K562 (cell line): ENCODE data around the gene CTPS2.

Source experiments
- TF ChIP-seq, protein P1 (sequence below), 3 experiments: IDR thresholded peaks in 2 of 3; conservative IDR thresholded peaks in 1 of 3; 2 replicates each; pipeline ENCODE4 v1.5.1; 2011 to 2012; ENCODE audit warnings: low read length in 3 of 3, mild to moderate bottlenecking in 3 of 3, control low read depth in 2 of 3, improper control_type of control experiment in 1 of 3, inconsistent platforms in 1 of 3, low read depth in 1 of 3, mixed read lengths in 1 of 3, moderate library complexity in 1 of 3; ENCODE audit not compliant: insufficient read depth in 2 of 3
- TF ChIP-seq, protein P2 (sequence below): sonication (generic); formaldehyde crosslinking; IDR thresholded peaks from 2 replicates; pipeline ENCODE4 v1.8.0; 2023; ENCODE audit warnings: mild to moderate bottlenecking, missing genetic modification reagents

DNA sequence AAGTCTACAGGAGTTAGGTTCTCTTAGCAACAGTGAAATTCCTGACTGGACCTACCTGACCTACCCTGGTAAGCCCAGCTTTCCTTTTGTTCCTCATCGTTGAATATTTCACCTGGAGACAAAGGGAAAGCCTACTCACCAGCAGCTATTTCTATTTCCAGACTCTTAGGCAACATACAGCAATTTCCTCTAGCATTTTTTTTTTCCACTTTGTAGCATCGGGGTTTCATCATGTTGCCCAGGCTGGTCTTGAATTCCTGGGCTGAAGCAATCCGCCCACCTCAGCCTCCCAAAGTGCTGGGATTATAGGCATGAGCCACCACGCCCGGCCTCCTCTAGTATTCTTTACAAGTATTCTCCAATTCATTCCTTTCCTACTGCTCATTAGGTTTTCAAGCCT is 69.3 kb downstream of the CTPS2 start:
- TF ChIP-seq, protein P1, sequence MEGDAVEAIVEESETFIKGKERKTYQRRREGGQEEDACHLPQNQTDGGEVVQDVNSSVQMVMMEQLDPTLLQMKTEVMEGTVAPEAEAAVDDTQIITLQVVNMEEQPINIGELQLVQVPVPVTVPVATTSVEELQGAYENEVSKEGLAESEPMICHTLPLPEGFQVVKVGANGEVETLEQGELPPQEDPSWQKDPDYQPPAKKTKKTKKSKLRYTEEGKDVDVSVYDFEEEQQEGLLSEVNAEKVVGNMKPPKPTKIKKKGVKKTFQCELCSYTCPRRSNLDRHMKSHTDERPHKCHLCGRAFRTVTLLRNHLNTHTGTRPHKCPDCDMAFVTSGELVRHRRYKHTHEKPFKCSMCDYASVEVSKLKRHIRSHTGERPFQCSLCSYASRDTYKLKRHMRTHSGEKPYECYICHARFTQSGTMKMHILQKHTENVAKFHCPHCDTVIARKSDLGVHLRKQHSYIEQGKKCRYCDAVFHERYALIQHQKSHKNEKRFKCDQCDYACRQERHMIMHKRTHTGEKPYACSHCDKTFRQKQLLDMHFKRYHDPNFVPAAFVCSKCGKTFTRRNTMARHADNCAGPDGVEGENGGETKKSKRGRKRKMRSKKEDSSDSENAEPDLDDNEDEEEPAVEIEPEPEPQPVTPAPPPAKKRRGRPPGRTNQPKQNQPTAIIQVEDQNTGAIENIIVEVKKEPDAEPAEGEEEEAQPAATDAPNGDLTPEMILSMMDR (IDR thresholded peaks at IDR 0.05 in 2 of 3, conservative IDR thresholded peaks at IDR 0.05 in 1 of 3; ENCODE audit: insufficient read depth in 2 of 3, low read depth in 1 of 3, low read length in 3 of 3): no peak
- TF ChIP-seq, protein P2, sequence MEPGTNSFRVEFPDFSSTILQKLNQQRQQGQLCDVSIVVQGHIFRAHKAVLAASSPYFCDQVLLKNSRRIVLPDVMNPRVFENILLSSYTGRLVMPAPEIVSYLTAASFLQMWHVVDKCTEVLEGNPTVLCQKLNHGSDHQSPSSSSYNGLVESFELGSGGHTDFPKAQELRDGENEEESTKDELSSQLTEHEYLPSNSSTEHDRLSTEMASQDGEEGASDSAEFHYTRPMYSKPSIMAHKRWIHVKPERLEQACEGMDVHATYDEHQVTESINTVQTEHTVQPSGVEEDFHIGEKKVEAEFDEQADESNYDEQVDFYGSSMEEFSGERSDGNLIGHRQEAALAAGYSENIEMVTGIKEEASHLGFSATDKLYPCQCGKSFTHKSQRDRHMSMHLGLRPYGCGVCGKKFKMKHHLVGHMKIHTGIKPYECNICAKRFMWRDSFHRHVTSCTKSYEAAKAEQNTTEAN (CRISPR knock-in tag): no peak
